ENCODE results near the gene ATPAF2. TPM values are rescaled to one million over a fixed set of nuclear protein-coding genes. Genes with fewer than 3 reads are reported as not detected.

Gene ATPAF2
- total RNA-seq, 4 donors from 2014 or later: 28.1 to 40.1 (median 36.7) TPM

DNA sequence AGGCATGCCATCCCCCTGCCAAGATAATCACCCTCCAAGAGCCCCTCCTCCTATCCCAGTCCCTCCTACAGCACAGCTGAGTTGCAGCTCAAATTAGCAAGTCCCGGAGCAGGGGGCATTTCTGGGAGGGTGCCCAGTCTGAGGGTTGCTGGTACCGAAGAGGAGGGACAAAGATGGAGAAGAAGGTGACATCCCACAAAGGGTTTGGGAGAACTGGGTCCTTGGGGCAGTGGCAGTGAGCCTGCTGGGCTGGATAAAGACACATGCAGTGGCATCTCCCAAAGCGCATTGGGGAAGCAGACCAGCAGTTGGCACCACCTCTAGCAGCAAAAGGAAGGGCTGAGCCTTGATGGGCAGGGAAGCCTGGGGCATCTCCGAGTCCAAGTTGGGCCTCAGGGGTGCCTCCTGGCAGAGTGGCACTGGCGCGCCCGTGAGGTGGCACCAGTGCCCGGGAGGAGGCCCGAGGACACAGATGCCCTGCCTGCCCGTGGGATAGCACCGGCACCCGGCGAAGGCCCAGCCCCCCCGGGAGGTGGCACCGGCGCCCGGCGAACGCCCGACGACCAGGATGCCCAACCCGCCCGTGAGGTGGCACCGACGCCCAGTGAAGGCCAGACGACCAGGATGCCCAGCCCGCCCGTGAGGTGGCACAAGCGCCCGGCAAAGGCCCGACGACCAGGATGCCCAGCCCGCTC, 67.4 kb downstream of the ATPAF2 start:
- no peaks in the 10 kb centered on the region for H3K36me3 ChIP-seq
- no peaks in the 10 kb centered on the region for H3K27me3 ChIP-seq
- H3K4me1 ChIP-seq: peaks cover 34% of the 10 kb centered on the region in 2 donors
- peak overlapping the region; percentile 38 to 85 (median 79) for H3K4me3 ChIP-seq (replicated peaks in 1 of 3)
- peak; percentile 55 to 64 for DNase-seq
- WGBS, 2 donors: 3 to 5% methylated on average over 9 to 19 of the region's 33 CpGs
- TF ChIP-seq POLR2A (IDR thresholded peaks at IDR 0.05) (no peak), CTCF (IDR thresholded peaks at IDR 0.05) (no peak)
- H3K27ac ChIP-seq: peak overlapping the region; percentile 60 to 86 (median 75)
- intact Hi-C loops (cut with DNase I): loop anchor here (10.0 kb wide), 2 partner anchors 63 to 67 kb away; partner anchors contain the start of genes ATPAF2 and GID4
- H3K9me3 ChIP-seq: no peaks in the 10 kb centered on the region

GRCh38 chr17:17970699-17971430, 68.1 kb downstream of the ATPAF2 start:
- Histone ChIP-seq H3K9me3 (no peaks in the 10 kb centered on the region), H3K4me1 (peaks cover 34 to 38% of the 10 kb centered on the region in 2 donors), H3K27ac (peak overlapping the region; percentile 60 to 86 (median 75)), H3K4me3 (replicated peaks in 1 of 3) (peak overlapping the region in 2 of 3 donors; percentile 79 to 85), H3K27me3 (no peaks in the 10 kb centered on the region), H3K36me3 (no peaks in the 10 kb centered on the region)
- intact Hi-C loops (cut with DNase I): loop anchor here (10.0 kb wide), 2 partner anchors 64 to 66 kb away; partner anchors contain the start of genes ATPAF2 and GID4
- DNase-seq: peak in 1 of 2 donors; percentile 15
- 4 to 19% methylated on average over 1 of the region's 1 CpG for WGBS, 2 donors
- peak in 1 of 2 donors; percentile 34 for TF ChIP-seq POLR2A (IDR thresholded peaks at IDR 0.05)
- no peak for TF ChIP-seq CTCF (IDR thresholded peaks at IDR 0.05)

Other genes with a start within 250 kb of the ATPAF2 start
- gene SREBF1, start 202.2 kb downstream of the ATPAF2 start, total RNA-seq: 10 to 100 TPM; 44.6 to 89.4 (median 63.0) TPM
- gene TOM1L2, start 66.8 kb downstream of the ATPAF2 start, total RNA-seq: 100 to 1,000 TPM; 138 to 881 (median 257) TPM
- 10 to 100 TPM; 18.5 to 28.7 (median 23.4) TPM for gene DRC3, start 66.3 kb downstream of the ATPAF2 start, total RNA-seq
- gene GID4, start 240 bp upstream of the ATPAF2 start, total RNA-seq: 10 to 100 TPM; 12.6 to 16.8 (median 13.5) TPM
- gene DRG2, start 48.8 kb upstream of the ATPAF2 start, total RNA-seq: 10 to 100 TPM; 35.3 to 88.8 (median 59.2) TPM
- gene MYO15A, start 69.6 kb upstream of the ATPAF2 start, total RNA-seq: 1 to 10 TPM; 1.3 to 3.6 (median 1.7) TPM
- gene ALKBH5, start 144.7 kb upstream of the ATPAF2 start, total RNA-seq: 100 to 1,000 TPM; 123 to 169 (median 159) TPM
- 10 to 100 TPM; 14.5 to 19.4 (median 17.5) TPM for gene LLGL1, start 186.5 kb upstream of the ATPAF2 start, total RNA-seq
- 100 to 1,000 TPM; 231 to 259 (median 241) TPM for gene FLII, start 219.6 kb upstream of the ATPAF2 start, total RNA-seq
- 10 to 100 TPM; 25.7 to 47.0 (median 34.9) TPM for gene MIEF2, start 221.5 kb upstream of the ATPAF2 start, total RNA-seq